Activated T-cell treated with anti-CD3 and anti-CD28 coated beads, Interleukin-2, amount 50 U/mL, for 72 hours (primary cell): Measurements from ENCODE around the gene LGALS12. TPM values are rescaled to one million over a fixed set of nuclear protein-coding genes. Genes with fewer than 3 reads are reported as not detected.
"Not testable (repeated sequence)": the region's sequence is repeated elsewhere in the genome, so short reads cannot be mapped to it uniquely, and the experiment has no call there.

Experiments used
- ATAC-seq, 2 donors: fragments of 150-1000 bp; cut with Tn5 transposase; replicated peaks in 1 of 2; 2 replicates each; pipeline ENCODE4 v1.10.0; 2021; ENCODE audit warnings: moderate library complexity in 2 of 2, mild to moderate bottlenecking in 1 of 2
- DNase-seq, 2 donors: peaks; one replicate each; pipeline ENCODE4 v3.0.0; 2021 to 2022; ENCODE audit warnings: mixed read lengths in 1 of 2
- H3K27ac Mint-ChIP-seq: one replicate; pipeline ENCODE4 v1.8.0; 2022; ENCODE audit warnings: mild to moderate bottlenecking, moderate library complexity, mixed read lengths
- H3K27me3 Mint-ChIP-seq: one replicate; pipeline ENCODE4 v1.8.0; 2022; ENCODE audit warnings: low read depth, mixed read lengths
- H3K36me3 Mint-ChIP-seq, 2 donors: one replicate each; pipeline ENCODE4 v1.8.0; 2022; ENCODE audit warnings: mixed read lengths in 2 of 2, mild to moderate bottlenecking in 1 of 2; ENCODE audit not compliant: insufficient read depth in 2 of 2
- H3K4me1 Mint-ChIP-seq: one replicate; pipeline ENCODE4 v1.8.0; 2022; ENCODE audit warnings: low read depth, mixed read lengths
- H3K4me3 Mint-ChIP-seq, 2 donors: one replicate each; pipeline ENCODE4 v1.8.0; 2022; ENCODE audit warnings: mild to moderate bottlenecking in 2 of 2, mixed read lengths in 2 of 2, moderate library complexity in 2 of 2
- H3K9me3 Mint-ChIP-seq, 2 donors: one replicate each; pipeline ENCODE4 v1.8.0; 2022; ENCODE audit warnings: mixed read lengths in 2 of 2
- total RNA-seq, 2 donors: library from RNA; stranded (reverse); gene quantifications; one replicate each; pipeline ENCODE4 v1.2.3, GENCODE V29; 2022

The LGALS12 gene
- total RNA-seq, 2 donors from 2014 or later: 0.37 to 0.38 TPM

- Mint-ChIP-seq H3K27me3 (no peaks in the 10 kb centered on the region), H3K27ac (no peak overlapping the region), H3K4me3 (no peak overlapping the region), H3K4me1 (peaks cover 7% of the 10 kb centered on the region), H3K9me3 (no peaks in the 10 kb centered on the region), H3K36me3 (no peaks in the 10 kb centered on the region)
- ATAC-seq (no peak), DNase-seq (no peak)
Observed at GRCh38 chr11:63508745-63509144, 2.9 kb downstream of the LGALS12 start.

GRCh38 chr11:63510360-63511047, 4.6 kb downstream of the LGALS12 start:
- no peaks in the 10 kb centered on the region for H3K9me3 Mint-ChIP-seq

GRCh38 chr11:63511048-63511748, 5.3 kb downstream of the LGALS12 start:
- DNase-seq (no peak), ATAC-seq (no peak)
- Mint-ChIP-seq H3K27me3 (no peaks in the 10 kb centered on the region), H3K27ac (no peak overlapping the region), H3K4me1 (peaks cover 4% of the 10 kb centered on the region), H3K9me3 (no peaks in the 10 kb centered on the region), H3K4me3 (no peak overlapping the region), H3K36me3 (no peaks in the 10 kb centered on the region)

More at GRCh38 chr11:63510360-63511047, 4.6 kb downstream of the LGALS12 start:
- Mint-ChIP-seq H3K4me3 (no peak overlapping the region), H3K36me3 (no peaks in the 10 kb centered on the region), H3K27ac (no peak overlapping the region), H3K27me3 (no peaks in the 10 kb centered on the region), H3K4me1 (peaks cover 7% of the 10 kb centered on the region)
- DNase-seq (no peak), ATAC-seq (no peak)

DNA sequence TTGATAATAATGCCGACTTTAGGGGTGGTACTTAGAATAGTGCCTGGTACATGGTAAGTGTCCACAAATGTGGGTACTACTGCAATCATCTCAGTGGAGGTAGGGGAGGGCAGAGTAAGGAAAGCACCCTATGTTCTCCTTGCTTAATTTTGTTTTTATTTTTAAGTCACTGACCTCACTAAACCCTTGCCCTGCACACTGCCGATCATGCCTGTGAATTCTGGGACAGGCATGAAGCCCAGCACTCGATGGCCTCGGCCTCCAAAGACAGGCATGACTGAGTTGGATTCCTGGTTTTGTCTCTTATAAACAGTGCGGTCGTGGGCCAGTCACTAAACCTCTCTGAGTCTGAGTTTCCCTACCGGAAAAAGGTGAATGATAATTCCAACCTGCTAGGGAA, 6.9 kb downstream of the LGALS12 start:
- Mint-ChIP-seq H3K36me3 (no peaks in the 10 kb centered on the region), H3K27ac (no peak overlapping the region), H3K4me1 (no peaks in the 10 kb centered on the region), H3K9me3 (no peaks in the 10 kb centered on the region), H3K27me3 (no peaks in the 10 kb centered on the region), H3K4me3 (no peak overlapping the region)
- ATAC-seq: no peak
- DNase-seq: no peak

GRCh38 chr11:63516109-63516508, 10.2 kb downstream of the LGALS12 start:
- H3K27me3 Mint-ChIP-seq: no peaks in the 10 kb centered on the region
- H3K9me3 Mint-ChIP-seq: peaks cover 1 to 3% of the 10 kb centered on the region in 2 donors
- H3K4me1 Mint-ChIP-seq: peaks cover 13% of the 10 kb centered on the region
- H3K27ac Mint-ChIP-seq: no peak overlapping the region
- DNase-seq (no peak), ATAC-seq (no peak)
- no peak overlapping the region for H3K4me3 Mint-ChIP-seq
- H3K36me3 Mint-ChIP-seq: no peaks in the 10 kb centered on the region

- no peak for ATAC-seq
Observed at GRCh38 chr11:63517156-63517555, 11.3 kb downstream of the LGALS12 start.

GRCh38 chr11:63518548-63518947, 12.7 kb downstream of the LGALS12 start:
- peaks cover 0 to under 1% of the 10 kb centered on the region in 2 donors for H3K36me3 Mint-ChIP-seq
- H3K9me3 Mint-ChIP-seq: peaks cover 2 to 3% of the 10 kb centered on the region in 2 donors
- no peak for DNase-seq
- peak overlapping the region; percentile 80 for H3K27ac Mint-ChIP-seq
- peaks cover 13% of the 10 kb centered on the region for H3K4me1 Mint-ChIP-seq
- no peaks in the 10 kb centered on the region for H3K27me3 Mint-ChIP-seq
- ATAC-seq: peak in 1 of 2 donors; percentile 58
- peak overlapping the region in 1 of 2 donors; percentile 29 for H3K4me3 Mint-ChIP-seq

More at GRCh38 chr11:63517156-63517555, 11.3 kb downstream of the LGALS12 start:
- Mint-ChIP-seq H3K36me3 (no peaks in the 10 kb centered on the region), H3K9me3 (peaks cover 1 to 3% of the 10 kb centered on the region in 2 donors), H3K4me3 (no peak overlapping the region), H3K27ac (no peak overlapping the region), H3K4me1 (peaks cover 13% of the 10 kb centered on the region), H3K27me3 (no peaks in the 10 kb centered on the region)
- no peak for DNase-seq

DNA sequence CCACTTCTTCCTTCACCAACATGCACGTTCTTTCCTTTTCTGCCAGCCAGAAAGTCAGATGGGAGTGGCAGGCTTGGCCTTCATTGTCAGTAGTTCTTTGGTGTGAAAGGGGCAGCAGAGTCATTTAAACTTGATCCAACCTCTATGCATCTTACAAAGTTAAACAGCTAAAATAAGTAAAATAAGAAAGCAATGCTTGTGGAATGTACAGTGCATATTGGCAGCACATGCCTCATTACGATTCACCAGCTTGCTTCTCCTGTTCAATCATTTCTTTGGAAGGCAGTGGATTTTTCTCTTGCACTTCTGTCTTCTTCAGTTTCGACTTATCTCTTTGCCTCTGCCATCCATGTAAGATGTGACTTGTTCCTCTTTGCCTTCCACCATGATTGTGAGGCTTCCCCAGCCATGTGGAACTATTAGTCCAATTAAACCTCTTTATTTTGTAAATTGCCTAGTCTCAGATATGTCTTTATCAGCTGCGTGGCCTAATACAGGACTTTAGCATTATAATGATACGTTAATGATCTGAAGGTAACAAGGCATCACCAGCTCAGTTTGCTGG, 14.8 kb downstream of the LGALS12 start:
- ATAC-seq: no peak
- Mint-ChIP-seq H3K27ac (no peak overlapping the region), H3K36me3 (peaks cover 4 to 5% of the 10 kb centered on the region in 2 donors), H3K4me3 (no peak overlapping the region), H3K27me3 (no peaks in the 10 kb centered on the region), H3K4me1 (peaks cover 13% of the 10 kb centered on the region), H3K9me3 (peaks cover 3 to 5% of the 10 kb centered on the region in 2 donors)
- no peak for DNase-seq

DNA sequence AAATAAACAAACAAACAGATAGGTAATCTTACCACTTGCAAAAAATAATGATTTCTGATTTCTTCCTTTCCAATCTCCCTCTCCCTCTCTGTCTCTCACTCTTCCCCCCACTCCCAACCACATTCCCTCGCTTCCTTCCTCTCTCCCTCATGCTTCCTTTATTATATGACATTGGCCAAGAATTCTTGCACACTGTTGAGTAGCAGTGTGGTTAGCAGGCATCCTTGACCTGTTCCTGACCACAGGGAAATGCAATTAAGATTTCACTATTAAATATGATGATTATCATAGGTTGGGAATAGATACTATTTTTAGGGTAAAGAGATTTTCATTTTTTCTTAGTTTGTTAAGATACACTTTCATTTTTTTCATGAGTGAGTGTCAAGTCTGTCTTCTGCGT, 16.0 kb downstream of the LGALS12 start:
- Mint-ChIP-seq H3K9me3 (peaks cover 3 to 5% of the 10 kb centered on the region in 2 donors), H3K27ac (no peak overlapping the region), H3K36me3 (peaks cover 4 to 5% of the 10 kb centered on the region in 2 donors), H3K27me3 (no peaks in the 10 kb centered on the region), H3K4me1 (peaks cover 13% of the 10 kb centered on the region), H3K4me3 (no peak overlapping the region)
- ATAC-seq (no peak), DNase-seq (no peak)

GRCh38 chr11:63523151-63523550, 17.3 kb downstream of the LGALS12 start:
- H3K4me3 Mint-ChIP-seq: no peak overlapping the region
- H3K27me3 Mint-ChIP-seq: no peaks in the 10 kb centered on the region
- H3K36me3 Mint-ChIP-seq: peaks cover 4 to 5% of the 10 kb centered on the region in 2 donors
- peaks cover 19% of the 10 kb centered on the region for H3K4me1 Mint-ChIP-seq
- no peak for ATAC-seq
- no peak for DNase-seq
- peaks cover 3 to 5% of the 10 kb centered on the region in 2 donors for H3K9me3 Mint-ChIP-seq
- no peak overlapping the region for H3K27ac Mint-ChIP-seq

DNA sequence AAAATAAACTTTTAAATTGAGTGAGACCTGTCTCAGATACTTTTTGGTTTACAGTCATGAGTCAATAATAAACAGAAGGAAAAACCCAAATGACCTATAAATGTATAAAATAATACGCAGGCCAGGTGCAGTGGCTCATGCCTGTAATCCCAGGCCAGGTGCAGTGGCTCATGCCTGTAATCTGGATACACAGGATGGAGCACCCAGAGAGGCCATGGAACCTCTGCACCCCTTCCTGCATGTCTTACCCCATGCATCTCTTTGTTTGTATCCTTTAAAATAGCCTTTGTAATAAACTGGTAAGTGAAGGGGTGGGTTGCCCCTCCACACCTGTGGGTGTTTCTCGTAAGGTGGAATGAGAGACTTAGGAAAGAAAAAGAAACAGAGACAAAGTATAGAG, 21.8 kb downstream of the LGALS12 start:
- Mint-ChIP-seq H3K4me3 (no peak overlapping the region), H3K27ac (no peak overlapping the region), H3K27me3 (no peaks in the 10 kb centered on the region), H3K4me1 (peaks cover 41% of the 10 kb centered on the region), H3K9me3 (peaks cover 0 to 3% of the 10 kb centered on the region in 2 donors), H3K36me3 (peaks cover 4 to 5% of the 10 kb centered on the region in 2 donors)
- DNase-seq: no peak
- no peak for ATAC-seq

DNA sequence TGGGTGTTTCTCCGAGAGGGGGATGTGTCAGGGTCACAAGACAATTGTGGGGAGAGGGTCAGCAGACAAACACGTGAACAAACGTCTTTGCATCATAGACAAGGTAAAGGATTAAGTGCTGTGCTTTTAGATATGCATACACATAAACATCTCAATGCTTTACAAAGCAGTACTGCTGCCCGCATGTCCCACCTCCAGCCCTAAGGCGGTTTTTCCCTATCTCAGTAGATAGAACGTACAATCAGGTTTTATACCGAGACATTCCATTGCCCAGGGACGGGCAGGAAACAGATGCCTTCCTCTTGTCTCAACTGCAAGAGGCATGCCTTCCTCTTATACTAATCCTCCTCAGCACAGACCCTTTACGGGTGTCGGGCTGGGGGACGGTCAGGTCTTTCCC, 22.3 kb downstream of the LGALS12 start:
- H3K27me3 Mint-ChIP-seq, H3K27ac Mint-ChIP-seq, H3K9me3 Mint-ChIP-seq, H3K36me3 Mint-ChIP-seq, H3K4me3 Mint-ChIP-seq, DNase-seq, ATAC-seq: not testable (repeated sequence)
- H3K4me1 Mint-ChIP-seq: peaks cover 46% of the 10 kb centered on the region

DNA sequence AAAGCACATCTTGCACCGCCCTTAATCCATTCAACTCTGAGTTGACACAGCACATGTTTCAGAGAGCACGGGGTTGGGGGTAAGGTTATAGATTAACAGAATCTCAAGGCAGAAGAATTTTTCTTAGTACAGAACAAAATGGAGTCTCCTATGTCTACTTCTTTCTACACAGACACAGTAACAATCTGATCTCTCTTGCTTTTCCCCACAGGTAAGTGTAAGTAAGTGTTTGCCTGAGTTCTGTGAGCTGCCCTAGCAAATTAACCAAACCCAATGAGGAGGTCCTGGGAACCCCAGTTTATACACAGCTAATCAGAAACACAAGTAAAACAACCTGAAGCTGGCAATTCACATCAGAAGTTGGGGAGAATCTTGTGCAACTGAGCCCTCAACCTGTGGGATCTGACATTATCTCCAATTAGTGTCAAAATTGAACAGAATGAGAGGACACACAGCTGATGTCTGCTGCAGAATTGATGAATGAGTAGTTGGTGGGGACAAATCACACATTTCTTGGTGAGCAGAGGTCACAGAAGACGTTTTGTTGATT, 22.9 kb downstream of the LGALS12 start:
- peak overlapping the region; percentile 0 for H3K27ac Mint-ChIP-seq
- not testable (repeated sequence) for H3K4me3 Mint-ChIP-seq, ATAC-seq, DNase-seq, H3K36me3 Mint-ChIP-seq, H3K27me3 Mint-ChIP-seq, H3K9me3 Mint-ChIP-seq
- peaks cover 52% of the 10 kb centered on the region for H3K4me1 Mint-ChIP-seq
